HepG2 (cell line): ENCODE data around the gene ERCC5. TPM values are rescaled to one million over a fixed set of nuclear protein-coding genes. Genes with fewer than 3 reads are reported as not detected.

Source experiments
- FOXJ3 ChIP-seq: sonication (generic); formaldehyde crosslinking; IDR thresholded peaks from 2 replicates; pipeline ENCODE4 v1.4.0; 2020; ENCODE audit warnings: missing genetic modification reagents, mild to moderate bottlenecking, borderline replicate concordance
- HOXA9 ChIP-seq: sonication (generic); formaldehyde crosslinking; IDR thresholded peaks from 2 replicates; pipeline ENCODE4 v1.8.1; 2022; ENCODE audit warnings: missing genetic modification reagents, mild to moderate bottlenecking, moderate library complexity, borderline replicate concordance
- NFE2 ChIP-seq: sonication (generic); formaldehyde crosslinking; IDR thresholded peaks from 2 replicates; pipeline ENCODE4 v1.4.0; 2020; ENCODE audit warnings: missing genetic modification reagents
- NFYB ChIP-seq: sonication (generic); formaldehyde crosslinking; IDR thresholded peaks from 2 replicates; pipeline ENCODE4 v1.4.0; 2020; ENCODE audit warnings: missing genetic modification reagents
- NR1H2 ChIP-seq: sonication (generic); formaldehyde crosslinking; IDR thresholded peaks from 2 replicates; pipeline ENCODE4 v1.8.1; 2022; ENCODE audit warnings: low read depth, missing genetic modification reagents, borderline replicate concordance
- RBAK ChIP-seq: sonication (generic); formaldehyde crosslinking; IDR thresholded peaks from 2 replicates; pipeline ENCODE4 v1.5.1; 2020; ENCODE audit warnings: mild to moderate bottlenecking, missing genetic modification reagents
- RBM22 ChIP-seq: fragments of 200-400 bp; formaldehyde crosslinking; optimal IDR thresholded peaks from 2 replicates; pipeline ENCODE3; 2017; ENCODE audit warnings: mild to moderate bottlenecking, low read length, moderate library complexity
- RFX5 ChIP-seq: IDR thresholded peaks from 2 replicates; pipeline ENCODE4 v1.6.1; 2011; ENCODE audit warnings: low read depth, low read length, improper control_type of control experiment
- SP2 ChIP-seq: sonication (generic); formaldehyde crosslinking; IDR thresholded peaks from 2 replicates; pipeline ENCODE4 v1.5.1; 2020; ENCODE audit warnings: mild to moderate bottlenecking, missing genetic modification reagents
- ZEB1 ChIP-seq: IDR thresholded peaks from 2 replicates; pipeline ENCODE4 v1.6.1; 2012; ENCODE audit warnings: mild to moderate bottlenecking, low read depth, inconsistent platforms; ENCODE audit not compliant: insufficient replicate concordance
- ZFX ChIP-seq: sonication (generic); formaldehyde crosslinking; IDR thresholded peaks from 2 replicates; pipeline ENCODE4 v1.4.0; 2020; ENCODE audit warnings: mild to moderate bottlenecking, low read depth, missing genetic modification reagents, moderate library complexity
- ZMAT3 ChIP-seq: sonication (generic); formaldehyde crosslinking; conservative IDR thresholded peaks from 2 replicates; pipeline ENCODE4 v1.7.0; 2021; ENCODE audit warnings: missing genetic modification reagents
- ZNF234 ChIP-seq: sonication (generic); formaldehyde crosslinking; conservative IDR thresholded peaks from 2 replicates; pipeline ENCODE4 v1.5.1; 2020; ENCODE audit warnings: mild to moderate bottlenecking, missing genetic modification reagents
- ZNF326 ChIP-seq: sonication (generic); formaldehyde crosslinking; IDR thresholded peaks from 2 replicates; pipeline ENCODE4 v1.4.0; 2020; ENCODE audit warnings: missing genetic modification reagents, borderline replicate concordance
- ZNF329 ChIP-seq: sonication (generic); formaldehyde crosslinking; IDR thresholded peaks from 2 replicates; pipeline ENCODE4 v1.9.0; 2021; ENCODE audit warnings: low read depth, mild to moderate bottlenecking, missing genetic modification reagents
- ZNF460 ChIP-seq: sonication (generic); formaldehyde crosslinking; IDR thresholded peaks from 2 replicates; pipeline ENCODE4 v1.5.1; 2020; ENCODE audit warnings: missing genetic modification reagents, mild to moderate bottlenecking, borderline replicate concordance
- ZSCAN12 ChIP-seq: sonication (generic); formaldehyde crosslinking; IDR thresholded peaks from 2 replicates; pipeline ENCODE4 v1.9.0; 2021; ENCODE audit warnings: mild to moderate bottlenecking, missing genetic modification reagents
- polyA plus RNA-seq, 8 experiments: library from polyadenylated mRNA; depleted of rRNA in 3 of 8; stranded (reverse) in 7 of 8; unstranded in 1 of 8; fragments of >200 nt; fragmentation: Illumina TruSeq in 4 of 8; extraction: Trizol in 4 of 8; gene quantifications; 2 replicates each; pipeline versions ENCODE4 v1.2.1 to v1.2.3, GENCODE V29; 2011 to 2016; ENCODE audit warnings: low read depth in 4 of 8, missing spikeins in 1 of 8, mixed read lengths in 1 of 8; ENCODE audit not compliant: insufficient read depth in 1 of 8
- total RNA-seq, 5 experiments: library from RNA; depleted of rRNA; stranded (reverse); fragments of >200 nt; fragmentation: Illumina TruSeq; extraction: Trizol; gene quantifications; 2 replicates each; pipeline ENCODE4 v1.2.3, GENCODE V29; 2016; ENCODE audit warnings: low read depth in 1 of 5
- TF ChIP-seq, protein P1 (sequence below), 2 experiments: sonication (generic) in 1 of 2; formaldehyde crosslinking in 1 of 2; IDR thresholded peaks; 2 replicates each; pipeline versions ENCODE4 v1.5.1 to v1.6.1; 2011 to 2020; ENCODE audit warnings: borderline replicate concordance in 1 of 2, low read depth in 1 of 2, low read length in 1 of 2, mild to moderate bottlenecking in 1 of 2, missing genetic modification reagents in 1 of 2, moderate library complexity in 1 of 2
- TF ChIP-seq, protein P2 (sequence below): sonication (generic); formaldehyde crosslinking; IDR thresholded peaks from 2 replicates; pipeline ENCODE4 v1.4.0; 2020; ENCODE audit warnings: missing genetic modification reagents, borderline replicate concordance
- TF ChIP-seq, protein P3 (sequence below): sonication (generic); formaldehyde crosslinking; IDR thresholded peaks from 2 replicates; pipeline ENCODE4 v1.4.0; 2020; ENCODE audit warnings: missing genetic modification reagents, borderline replicate concordance

The ERCC5 gene
- total and polyA plus RNA-seq, 2 of the 13 experiments (the other 11 are each of a cell fraction or from before 2014, with no cell fraction given) = 12.9 to 35.5 TPM

DNA sequence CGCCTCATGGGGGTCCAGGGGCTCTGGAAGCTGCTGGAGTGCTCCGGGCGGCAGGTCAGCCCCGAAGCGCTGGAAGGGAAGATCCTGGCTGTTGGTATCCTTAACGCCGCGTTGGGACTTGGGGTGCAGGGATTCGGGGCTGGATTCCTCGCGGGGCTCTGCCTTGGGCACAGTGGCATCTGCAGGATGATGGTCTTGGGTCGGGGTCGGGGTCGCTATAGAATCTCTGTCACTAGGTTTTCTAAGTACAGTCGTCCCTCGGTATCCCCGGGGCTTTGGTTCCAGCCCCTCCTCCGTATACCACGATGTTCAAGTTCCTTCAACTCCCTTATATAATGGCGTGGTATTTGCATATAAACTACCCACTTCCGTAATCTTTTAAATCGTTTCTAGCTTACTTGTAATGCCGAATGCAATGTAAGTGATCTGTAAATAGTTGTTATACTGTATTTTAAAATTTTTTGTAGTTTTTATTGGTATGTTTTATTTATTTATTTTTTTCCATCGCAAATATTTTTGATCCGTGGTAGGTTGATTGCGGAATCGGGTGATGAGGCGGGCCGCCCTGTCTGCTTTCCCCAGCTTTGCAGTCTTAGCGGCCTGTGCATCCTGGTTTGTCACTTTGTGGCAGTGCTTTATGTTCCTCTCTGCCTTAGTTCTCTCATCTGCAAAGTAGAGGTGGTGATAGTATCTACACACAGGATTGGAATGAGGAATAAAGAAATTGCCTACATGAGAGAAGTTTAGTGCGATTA is 606 bp downstream of the ERCC5 start (continued):
- TF ChIP-seq, protein P1, sequence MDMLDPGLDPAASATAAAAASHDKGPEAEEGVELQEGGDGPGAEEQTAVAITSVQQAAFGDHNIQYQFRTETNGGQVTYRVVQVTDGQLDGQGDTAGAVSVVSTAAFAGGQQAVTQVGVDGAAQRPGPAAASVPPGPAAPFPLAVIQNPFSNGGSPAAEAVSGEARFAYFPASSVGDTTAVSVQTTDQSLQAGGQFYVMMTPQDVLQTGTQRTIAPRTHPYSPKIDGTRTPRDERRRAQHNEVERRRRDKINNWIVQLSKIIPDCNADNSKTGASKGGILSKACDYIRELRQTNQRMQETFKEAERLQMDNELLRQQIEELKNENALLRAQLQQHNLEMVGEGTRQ (IDR thresholded peaks at IDR 0.05; ENCODE audit: low read depth, low read length) = no peak
- TF ChIP-seq, protein P1 (CRISPR knock-in tag; IDR thresholded peaks at IDR 0.05; ENCODE audit: borderline replicate concordance) = 0 out of 2 replicates have a peak, but pooled peaks have one; percentile 7
- TF ChIP-seq RBM22 (no peak), ZMAT3 (CRISPR knock-in tag) (0 out of 2 replicates have a peak, but pooled peaks have one; percentile 20), ZNF326 (no peak), NFYB (CRISPR knock-in tag) (no peak), ZSCAN12 (CRISPR knock-in tag) (no peak), HOXA9 (CRISPR knock-in tag) (no peak), FOXJ3 (no peak), SP2 (CRISPR knock-in tag) (no peak), ZNF234 (CRISPR knock-in tag) (peak; percentile 31; the same call in 1 of the 2 replicates), ZNF329 (CRISPR knock-in tag) (no peak), ZNF460 (CRISPR knock-in tag) (no peak), ZEB1 (peak; percentile 13), RFX5 (no peak), ZFX (CRISPR knock-in tag) (peak; percentile 61), RBAK (CRISPR knock-in tag) (no peak), NFE2 (CRISPR knock-in tag) (no peak), NR1H2 (CRISPR knock-in tag) (no peak)
- TF ChIP-seq, protein P2, sequence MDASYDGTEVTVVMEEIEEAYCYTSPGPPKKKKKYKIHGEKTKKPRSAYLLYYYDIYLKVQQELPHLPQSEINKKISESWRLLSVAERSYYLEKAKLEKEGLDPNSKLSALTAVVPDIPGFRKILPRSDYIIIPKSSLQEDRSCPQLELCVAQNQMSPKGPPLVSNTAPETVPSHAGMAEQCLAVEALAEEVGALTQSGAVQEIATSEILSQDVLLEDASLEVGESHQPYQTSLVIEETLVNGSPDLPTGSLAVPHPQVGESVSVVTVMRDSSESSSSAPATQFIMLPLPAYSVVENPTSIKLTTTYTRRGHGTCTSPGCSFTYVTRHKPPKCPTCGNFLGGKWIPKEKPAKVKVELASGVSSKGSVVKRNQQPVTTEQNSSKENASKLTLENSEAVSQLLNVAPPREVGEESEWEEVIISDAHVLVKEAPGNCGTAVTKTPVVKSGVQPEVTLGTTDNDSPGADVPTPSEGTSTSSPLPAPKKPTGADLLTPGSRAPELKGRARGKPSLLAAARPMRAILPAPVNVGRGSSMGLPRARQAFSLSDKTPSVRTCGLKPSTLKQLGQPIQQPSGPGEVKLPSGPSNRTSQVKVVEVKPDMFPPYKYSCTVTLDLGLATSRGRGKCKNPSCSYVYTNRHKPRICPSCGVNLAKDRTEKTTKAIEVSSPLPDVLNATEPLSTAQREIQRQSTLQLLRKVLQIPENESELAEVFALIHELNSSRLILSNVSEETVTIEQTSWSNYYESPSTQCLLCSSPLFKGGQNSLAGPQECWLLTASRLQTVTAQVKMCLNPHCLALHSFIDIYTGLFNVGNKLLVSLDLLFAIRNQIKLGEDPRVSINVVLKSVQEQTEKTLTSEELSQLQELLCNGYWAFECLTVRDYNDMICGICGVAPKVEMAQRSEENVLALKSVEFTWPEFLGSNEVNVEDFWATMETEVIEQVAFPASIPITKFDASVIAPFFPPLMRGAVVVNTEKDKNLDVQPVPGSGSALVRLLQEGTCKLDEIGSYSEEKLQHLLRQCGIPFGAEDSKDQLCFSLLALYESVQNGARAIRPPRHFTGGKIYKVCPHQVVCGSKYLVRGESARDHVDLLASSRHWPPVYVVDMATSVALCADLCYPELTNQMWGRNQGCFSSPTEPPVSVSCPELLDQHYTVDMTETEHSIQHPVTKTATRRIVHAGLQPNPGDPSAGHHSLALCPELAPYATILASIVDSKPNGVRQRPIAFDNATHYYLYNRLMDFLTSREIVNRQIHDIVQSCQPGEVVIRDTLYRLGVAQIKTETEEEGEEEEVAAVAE (CRISPR knock-in tag) = 0 out of 2 replicates have a peak, but pooled peaks have one; percentile 18
- TF ChIP-seq, protein P3, sequence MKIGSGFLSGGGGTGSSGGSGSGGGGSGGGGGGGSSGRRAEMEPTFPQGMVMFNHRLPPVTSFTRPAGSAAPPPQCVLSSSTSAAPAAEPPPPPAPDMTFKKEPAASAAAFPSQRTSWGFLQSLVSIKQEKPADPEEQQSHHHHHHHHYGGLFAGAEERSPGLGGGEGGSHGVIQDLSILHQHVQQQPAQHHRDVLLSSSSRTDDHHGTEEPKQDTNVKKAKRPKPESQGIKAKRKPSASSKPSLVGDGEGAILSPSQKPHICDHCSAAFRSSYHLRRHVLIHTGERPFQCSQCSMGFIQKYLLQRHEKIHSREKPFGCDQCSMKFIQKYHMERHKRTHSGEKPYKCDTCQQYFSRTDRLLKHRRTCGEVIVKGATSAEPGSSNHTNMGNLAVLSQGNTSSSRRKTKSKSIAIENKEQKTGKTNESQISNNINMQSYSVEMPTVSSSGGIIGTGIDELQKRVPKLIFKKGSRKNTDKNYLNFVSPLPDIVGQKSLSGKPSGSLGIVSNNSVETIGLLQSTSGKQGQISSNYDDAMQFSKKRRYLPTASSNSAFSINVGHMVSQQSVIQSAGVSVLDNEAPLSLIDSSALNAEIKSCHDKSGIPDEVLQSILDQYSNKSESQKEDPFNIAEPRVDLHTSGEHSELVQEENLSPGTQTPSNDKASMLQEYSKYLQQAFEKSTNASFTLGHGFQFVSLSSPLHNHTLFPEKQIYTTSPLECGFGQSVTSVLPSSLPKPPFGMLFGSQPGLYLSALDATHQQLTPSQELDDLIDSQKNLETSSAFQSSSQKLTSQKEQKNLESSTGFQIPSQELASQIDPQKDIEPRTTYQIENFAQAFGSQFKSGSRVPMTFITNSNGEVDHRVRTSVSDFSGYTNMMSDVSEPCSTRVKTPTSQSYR (CRISPR knock-in tag) = no peak
